Esophagus squamous epithelium (tissue), 5 donors: ENCODE results near the gene ZIC2. TPM values are rescaled to one million over a fixed set of nuclear protein-coding genes. Genes with fewer than 3 reads are reported as not detected.

ENCODE experiments used
- DNase-seq: peaks from one replicate; lab custom pipeline; 2025; lab: John Stamatoyannopoulos, UW
- H3K27ac ChIP-seq, 4 donors: fragments of 200-600 bp; sonication (generic); one replicate each; pipeline ENCODE4 v1.5.1; 2016 to 2019; ENCODE audit warnings: mild to moderate bottlenecking in 1 of 4
- H3K27me3 ChIP-seq, 4 donors: fragments of 200-600 bp; sonication (generic); 1 replicate in 3 of 4; 2 replicates in 1 of 4; pipeline versions ENCODE4 v1.5.1 to v1.6.0; 2017 to 2021; ENCODE audit warnings: antibody characterized with exemption in 1 of 4
- H3K36me3 ChIP-seq, 3 donors: fragments of 200-600 bp; sonication (generic); one replicate each; pipeline ENCODE4 v1.5.1; 2016 to 2019
- H3K4me1 ChIP-seq, 3 donors: fragments of 200-600 bp; sonication (generic); one replicate each; pipeline ENCODE4 v1.5.1; 2017 to 2019
- H3K4me3 ChIP-seq, 4 donors: fragments of 200-600 bp; sonication (generic); 1 replicate in 3 of 4; 2 replicates in 1 of 4; pipeline ENCODE4 v1.5.1; 2016 to 2019; ENCODE audit warnings: mild to moderate bottlenecking in 2 of 4, moderate library complexity in 1 of 4
- H3K9me3 ChIP-seq, 3 donors: fragments of 200-600 bp; sonication (generic); one replicate each; pipeline ENCODE4 v1.5.1; 2016 to 2019
- CTCF ChIP-seq, 6 experiments: fragments of 450-650 bp in 4 of 6; fragments of 200-600 bp in 2 of 6; sonication (generic) in 2 of 6; IDR thresholded peaks; one replicate each; pipeline ENCODE4 v1.5.1; 2016 to 2019; ENCODE audit warnings: antibody characterized with exemption in 6 of 6, mild to moderate bottlenecking in 4 of 6, moderate library complexity in 4 of 6
- POLR2A ChIP-seq, 4 donors: fragments of 450-650 bp; IDR thresholded peaks; one replicate each; pipeline ENCODE4 v1.6.1; 2017; ENCODE audit warnings: antibody characterized with exemption in 4 of 4, mild to moderate bottlenecking in 4 of 4, moderate library complexity in 3 of 4
- WGBS, 2 donors: methylation state at CpG; one replicate each; pipeline ENCODE4 v1.1.5; 2018; 5-methylcytosine and 5-hydroxymethylcytosine counted together
- intact Hi-C: fragments of 100-400 bp; cut with DNase I; formaldehyde crosslinking; loops from one replicate; pipeline ENCODE4 v1.15.0; 2022
- total RNA-seq, 4 donors: library from RNA; depleted of rRNA; stranded (reverse); fragments of >200 nt; gene quantifications; one replicate each; pipeline ENCODE4 v1.1.0, GENCODE V29; 2016
- donor health status: DM: yes; HTN: yes; CAD: no.

ZIC2 gene
- total RNA-seq, 4 donors from 2014 or later, result under 0.01 TPM; not detected in 3

- DNase-seq, result no peak
- H3K27me3 ChIP-seq, result peaks cover 57 to 100% (median 76%) of the 10 kb centered on the region in 4 donors
- WGBS, 2 donors, result 8 to 19% methylated on average over 6 to 11 of the region's 55 CpGs
- H3K9me3 ChIP-seq, result no peaks in the 10 kb centered on the region
- intact Hi-C loops, result no loop called here
- H3K4me1 ChIP-seq, result peaks cover 16 to 73% (median 23%) of the 10 kb centered on the region in 3 donors
- TF ChIP-seq CTCF (IDR thresholded peaks at IDR 0.05), result no peak
- TF ChIP-seq POLR2A (IDR thresholded peaks at IDR 0.05), result no peak
- H3K36me3 ChIP-seq, result no peaks in the 10 kb centered on the region
- H3K27ac ChIP-seq, result no peak overlapping the region
- no peak overlapping the region for H3K4me3 ChIP-seq
Measured at GRCh38 chr13:99985241-99985874, 3.8 kb downstream of the ZIC2 start.

- no peak overlapping the region for H3K27ac ChIP-seq
- intact Hi-C loops, result no loop called here
- H3K36me3 ChIP-seq, result no peaks in the 10 kb centered on the region
- no peaks in the 10 kb centered on the region for H3K9me3 ChIP-seq
- DNase-seq, result no peak
- WGBS, 2 donors, result 25 to 29% methylated on average over 15 of the region's 15 CpGs
- peaks cover 16 to 73% (median 16%) of the 10 kb centered on the region in 3 donors for H3K4me1 ChIP-seq
- H3K27me3 ChIP-seq, result peaks cover 63 to 100% (median 81%) of the 10 kb centered on the region in 4 donors
- H3K4me3 ChIP-seq, result no peak overlapping the region
- TF ChIP-seq CTCF (IDR thresholded peaks at IDR 0.05) (no peak), POLR2A (IDR thresholded peaks at IDR 0.05) (no peak)
Measured at GRCh38 chr13:99985886-99986527, 4.4 kb downstream of the ZIC2 start.

GRCh38 chr13:99986741-99987140, 5.2 kb downstream of the ZIC2 start:
- Histone ChIP-seq H3K9me3 (no peaks in the 10 kb centered on the region), H3K36me3 (no peaks in the 10 kb centered on the region), H3K27me3 (peaks cover 66 to 100% (median 88%) of the 10 kb centered on the region in 4 donors), H3K4me1 (peaks cover 9 to 73% (median 16%) of the 10 kb centered on the region in 3 donors), H3K27ac (no peak overlapping the region), H3K4me3 (no peak overlapping the region)
- DNase-seq, result no peak
- WGBS, 2 donors, result 36 to 43% methylated on average over 8 of the region's 8 CpGs
- intact Hi-C loops, result no loop called here
- TF ChIP-seq CTCF (IDR thresholded peaks at IDR 0.05), result no peak
- no peak for TF ChIP-seq POLR2A (IDR thresholded peaks at IDR 0.05)

- TF ChIP-seq POLR2A (IDR thresholded peaks at IDR 0.05) (no peak), CTCF (IDR thresholded peaks at IDR 0.05) (no peak)
- peaks cover 2 to 69% (median 16%) of the 10 kb centered on the region in 3 donors for H3K4me1 ChIP-seq
- H3K27me3 ChIP-seq, result peaks cover 65 to 100% (median 94%) of the 10 kb centered on the region in 4 donors
- no peak overlapping the region for H3K4me3 ChIP-seq
- 19 to 22% methylated on average over 9 to 17 of the region's 20 CpGs for WGBS, 2 donors
- no peak overlapping the region for H3K27ac ChIP-seq
- no peak for DNase-seq
- no peaks in the 10 kb centered on the region for H3K36me3 ChIP-seq
- intact Hi-C loops, result no loop called here
- no peaks in the 10 kb centered on the region for H3K9me3 ChIP-seq
Measured at GRCh38 chr13:99987154-99988019, 5.8 kb downstream of the ZIC2 start.
